HEK293 (cell line): ENCODE measurements around the gene EXOC3.

Experiments used
- CTCF ChIA-PET: fragments of 350-600 bp; formaldehyde crosslinking; extraction: SDS; loops from one replicate; lab custom pipeline; 2021; ENCODE audit warnings: antibody characterized with exemption; lab: Yijun Ruan, JAX
- POLR2A ChIA-PET: fragments of 300-600 bp; formaldehyde crosslinking; extraction: SDS; loops from one replicate; lab custom pipeline; 2020; ENCODE audit warnings: antibody characterized with exemption, inconsistent platforms; lab: Yijun Ruan, JAX
- H3K27ac ChIP-seq: fragments of 200-500 bp; sonication (Bioruptor generic); 2 replicates; pipeline ENCODE4 v1.5.1; 2014; ENCODE audit warnings: low read depth, low read length, control low read depth, inconsistent platforms; ENCODE audit errors: extremely low read depth
- H3K36me3 ChIP-seq, 2 experiments: fragments of 200-500 bp in 1 of 2; sonication (Bioruptor generic) in 1 of 2; 1 replicate in 1 of 2; 2 replicates in 1 of 2; pipeline ENCODE4 v1.5.1; 2014 to 2017; ENCODE audit warnings: inconsistent platforms in 2 of 2, low read length in 2 of 2; ENCODE audit not compliant: control insufficient read depth in 2 of 2, insufficient read depth in 1 of 2
- H3K4me1 ChIP-seq: fragments of 200-500 bp; sonication (Bioruptor generic); 2 replicates; pipeline ENCODE4 v1.5.1; 2014; ENCODE audit warnings: mild to moderate bottlenecking, low read length, inconsistent platforms; ENCODE audit not compliant: control insufficient read depth, insufficient read depth
- H3K4me3 ChIP-seq: 2 replicates; pipeline ENCODE4 v1.5.1; 2011; ENCODE audit warnings: low read depth, mild to moderate bottlenecking, control low read depth, low read length, moderate library complexity
- H3K9me3 ChIP-seq: fragments of 200-500 bp; sonication (Bioruptor generic); 2 replicates; pipeline ENCODE4 v1.5.1; 2014; ENCODE audit warnings: low read depth, low read length, inconsistent platforms; ENCODE audit not compliant: control insufficient read depth, insufficient read depth
- GFI1B ChIP-seq: fragments of 450-650 bp; formaldehyde crosslinking; IDR thresholded peaks from 2 replicates; pipeline ENCODE4 v1.5.1; 2016; ENCODE audit warnings: missing biosample characterization, missing genetic modification characterization
- IKZF3 ChIP-seq: fragments of 450-650 bp; IDR thresholded peaks from 2 replicates; pipeline ENCODE4 v1.5.0; 2018; ENCODE audit warnings: missing biosample characterization, mild to moderate bottlenecking, missing genetic modification characterization, moderate library complexity
- KLF7 ChIP-seq: fragments of 450-650 bp; formaldehyde crosslinking; IDR thresholded peaks from 2 replicates; pipeline ENCODE4 v1.5.1; 2016; ENCODE audit warnings: missing biosample characterization, missing genetic modification characterization, borderline replicate concordance
- TCF7L2 ChIP-seq: IDR thresholded peaks from 2 replicates; pipeline ENCODE4 v1.6.1; 2011; ENCODE audit warnings: low read depth, mild to moderate bottlenecking, inconsistent platforms, low read length, moderate library complexity, borderline replicate concordance
- ZBTB21 ChIP-seq: fragments of 450-650 bp; formaldehyde crosslinking; IDR thresholded peaks from 2 replicates; pipeline ENCODE4 v1.5.1; 2017; ENCODE audit warnings: missing biosample characterization, missing genetic modification characterization
- ZBTB48 ChIP-seq: fragments of 450-650 bp; formaldehyde crosslinking; IDR thresholded peaks from 2 replicates; pipeline ENCODE4 v1.5.1; 2016; ENCODE audit warnings: missing biosample characterization, missing genetic modification characterization
- ZFP3 ChIP-seq: fragments of 450-650 bp; formaldehyde crosslinking; IDR thresholded peaks from 2 replicates; pipeline ENCODE4 v1.5.1; 2016; ENCODE audit warnings: low read depth, missing biosample characterization, missing genetic modification characterization
- ZNF114 ChIP-seq: fragments of 450-650 bp; formaldehyde crosslinking; IDR thresholded peaks from 2 replicates; pipeline ENCODE4 v1.5.0; 2017; ENCODE audit warnings: missing biosample characterization, missing genetic modification characterization
- ZNF16 ChIP-seq: fragments of 450-650 bp; formaldehyde crosslinking; IDR thresholded peaks from 2 replicates; pipeline ENCODE4 v1.5.1; 2016; ENCODE audit warnings: low read depth, missing biosample characterization, missing genetic modification characterization
- ZNF248 ChIP-seq: fragments of 450-650 bp; formaldehyde crosslinking; IDR thresholded peaks from 2 replicates; pipeline ENCODE4 v1.5.1; 2017; ENCODE audit warnings: missing biosample characterization, missing genetic modification characterization
- ZNF549 ChIP-seq: fragments of 450-650 bp; IDR thresholded peaks from 2 replicates; pipeline ENCODE4 v1.5.1; 2018; ENCODE audit warnings: missing biosample characterization, missing genetic modification characterization, mild to moderate bottlenecking, inconsistent platforms, moderate library complexity
- ZNF623 ChIP-seq: fragments of 450-650 bp; formaldehyde crosslinking; IDR thresholded peaks from 2 replicates; pipeline ENCODE4 v1.5.1; 2016; ENCODE audit warnings: missing biosample characterization, missing genetic modification characterization
- ZNF792 ChIP-seq: fragments of 450-650 bp; formaldehyde crosslinking; IDR thresholded peaks from 2 replicates; pipeline ENCODE4 v1.5.1; 2016; ENCODE audit warnings: missing biosample characterization, missing genetic modification characterization
- TF ChIP-seq, protein P1 (sequence below): fragments of 450-650 bp; formaldehyde crosslinking; IDR thresholded peaks from 2 replicates; pipeline ENCODE4 v1.5.1; 2016; ENCODE audit warnings: missing biosample characterization, missing genetic modification characterization
- TF ChIP-seq, protein P2 (sequence below): fragments of 450-650 bp; formaldehyde crosslinking; IDR thresholded peaks from 2 replicates; pipeline ENCODE4 v1.5.1; 2016; ENCODE audit warnings: missing biosample characterization, missing genetic modification characterization
- TF ChIP-seq, protein P3 (sequence below): fragments of 450-650 bp; formaldehyde crosslinking; IDR thresholded peaks from 2 replicates; pipeline ENCODE4 v1.5.1; 2016; ENCODE audit warnings: missing biosample characterization, missing genetic modification characterization
- TF ChIP-seq, protein P4 (sequence below): fragments of 450-650 bp; formaldehyde crosslinking; IDR thresholded peaks from 2 replicates; pipeline ENCODE4 v1.5.1; 2017; ENCODE audit warnings: missing biosample characterization, missing genetic modification characterization
- TF ChIP-seq, protein P5 (sequence below): fragments of 450-650 bp; formaldehyde crosslinking; IDR thresholded peaks from 2 replicates; pipeline ENCODE4 v1.5.1; 2016; ENCODE audit warnings: missing biosample characterization, missing genetic modification characterization

Gene EXOC3

DNA sequence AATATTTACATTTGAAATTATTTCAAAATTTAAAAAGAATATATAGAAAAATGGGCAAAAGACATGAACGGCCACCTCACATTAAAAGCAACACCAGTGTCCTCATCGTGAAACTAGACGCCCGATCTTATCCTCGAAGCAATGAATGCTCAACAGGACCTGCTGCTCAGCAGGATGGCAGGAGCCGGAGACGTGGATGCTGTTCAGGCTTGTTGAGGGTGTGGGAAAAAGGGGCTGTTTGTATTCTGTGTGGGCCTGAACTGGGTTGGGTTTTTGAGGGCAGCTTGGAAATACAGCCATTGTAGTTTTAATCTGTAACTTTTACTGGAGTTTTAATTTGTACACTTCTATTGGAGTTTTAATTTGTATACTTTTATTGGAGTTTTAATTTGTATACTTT, 20.3 kb downstream of the EXOC3 start:
- Histone ChIP-seq H3K9me3 (no peaks in the 10 kb centered on the region), H3K4me1 (no peaks in the 10 kb centered on the region), H3K27ac (no peak overlapping the region), H3K4me3 (no peak overlapping the region), H3K36me3 (peaks cover 45 to 78% of the 10 kb centered on the region in 2 experiments)
- TF ChIP-seq, protein P1, sequence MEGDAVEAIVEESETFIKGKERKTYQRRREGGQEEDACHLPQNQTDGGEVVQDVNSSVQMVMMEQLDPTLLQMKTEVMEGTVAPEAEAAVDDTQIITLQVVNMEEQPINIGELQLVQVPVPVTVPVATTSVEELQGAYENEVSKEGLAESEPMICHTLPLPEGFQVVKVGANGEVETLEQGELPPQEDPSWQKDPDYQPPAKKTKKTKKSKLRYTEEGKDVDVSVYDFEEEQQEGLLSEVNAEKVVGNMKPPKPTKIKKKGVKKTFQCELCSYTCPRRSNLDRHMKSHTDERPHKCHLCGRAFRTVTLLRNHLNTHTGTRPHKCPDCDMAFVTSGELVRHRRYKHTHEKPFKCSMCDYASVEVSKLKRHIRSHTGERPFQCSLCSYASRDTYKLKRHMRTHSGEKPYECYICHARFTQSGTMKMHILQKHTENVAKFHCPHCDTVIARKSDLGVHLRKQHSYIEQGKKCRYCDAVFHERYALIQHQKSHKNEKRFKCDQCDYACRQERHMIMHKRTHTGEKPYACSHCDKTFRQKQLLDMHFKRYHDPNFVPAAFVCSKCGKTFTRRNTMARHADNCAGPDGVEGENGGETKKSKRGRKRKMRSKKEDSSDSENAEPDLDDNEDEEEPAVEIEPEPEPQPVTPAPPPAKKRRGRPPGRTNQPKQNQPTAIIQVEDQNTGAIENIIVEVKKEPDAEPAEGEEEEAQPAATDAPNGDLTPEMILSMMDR (tag by site-specific recombination) = no peak
- TF ChIP-seq ZFP3 = no peak
- TF ChIP-seq, protein P2, sequence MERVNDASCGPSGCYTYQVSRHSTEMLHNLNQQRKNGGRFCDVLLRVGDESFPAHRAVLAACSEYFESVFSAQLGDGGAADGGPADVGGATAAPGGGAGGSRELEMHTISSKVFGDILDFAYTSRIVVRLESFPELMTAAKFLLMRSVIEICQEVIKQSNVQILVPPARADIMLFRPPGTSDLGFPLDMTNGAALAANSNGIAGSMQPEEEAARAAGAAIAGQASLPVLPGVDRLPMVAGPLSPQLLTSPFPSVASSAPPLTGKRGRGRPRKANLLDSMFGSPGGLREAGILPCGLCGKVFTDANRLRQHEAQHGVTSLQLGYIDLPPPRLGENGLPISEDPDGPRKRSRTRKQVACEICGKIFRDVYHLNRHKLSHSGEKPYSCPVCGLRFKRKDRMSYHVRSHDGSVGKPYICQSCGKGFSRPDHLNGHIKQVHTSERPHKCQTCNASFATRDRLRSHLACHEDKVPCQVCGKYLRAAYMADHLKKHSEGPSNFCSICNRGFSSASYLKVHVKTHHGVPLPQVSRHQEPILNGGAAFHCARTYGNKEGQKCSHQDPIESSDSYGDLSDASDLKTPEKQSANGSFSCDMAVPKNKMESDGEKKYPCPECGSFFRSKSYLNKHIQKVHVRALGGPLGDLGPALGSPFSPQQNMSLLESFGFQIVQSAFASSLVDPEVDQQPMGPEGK (tag by site-specific recombination) = no peak
- no peak for TF ChIP-seq ZNF248 (tag by site-specific recombination)
- TF ChIP-seq, protein P3, sequence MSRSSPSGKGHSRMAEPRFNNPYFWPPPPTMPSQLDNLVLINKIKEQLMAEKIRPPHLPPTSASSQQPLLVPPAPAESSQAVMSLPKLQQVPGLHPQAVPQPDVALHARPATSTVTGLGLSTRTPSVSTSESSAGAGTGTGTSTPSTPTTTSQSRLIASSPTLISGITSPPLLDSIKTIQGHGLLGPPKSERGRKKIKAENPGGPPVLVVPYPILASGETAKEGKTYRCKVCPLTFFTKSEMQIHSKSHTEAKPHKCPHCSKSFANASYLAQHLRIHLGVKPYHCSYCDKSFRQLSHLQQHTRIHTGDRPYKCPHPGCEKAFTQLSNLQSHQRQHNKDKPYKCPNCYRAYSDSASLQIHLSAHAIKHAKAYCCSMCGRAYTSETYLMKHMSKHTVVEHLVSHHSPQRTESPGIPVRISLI (tag by site-specific recombination) = no peak
- TF ChIP-seq ZBTB21 (tag by site-specific recombination) = no peak
- TF ChIP-seq ZNF623 (tag by site-specific recombination) = no peak
- no peak for TF ChIP-seq ZNF549 (tag by site-specific recombination)
- no peak for TF ChIP-seq IKZF3 (tag by site-specific recombination)
- TF ChIP-seq ZNF16 (tag by site-specific recombination) = no peak
- no peak for TF ChIP-seq ZBTB48 (tag by site-specific recombination)
- TF ChIP-seq ZNF114 (tag by site-specific recombination) = no peak
- TF ChIP-seq, protein P4, sequence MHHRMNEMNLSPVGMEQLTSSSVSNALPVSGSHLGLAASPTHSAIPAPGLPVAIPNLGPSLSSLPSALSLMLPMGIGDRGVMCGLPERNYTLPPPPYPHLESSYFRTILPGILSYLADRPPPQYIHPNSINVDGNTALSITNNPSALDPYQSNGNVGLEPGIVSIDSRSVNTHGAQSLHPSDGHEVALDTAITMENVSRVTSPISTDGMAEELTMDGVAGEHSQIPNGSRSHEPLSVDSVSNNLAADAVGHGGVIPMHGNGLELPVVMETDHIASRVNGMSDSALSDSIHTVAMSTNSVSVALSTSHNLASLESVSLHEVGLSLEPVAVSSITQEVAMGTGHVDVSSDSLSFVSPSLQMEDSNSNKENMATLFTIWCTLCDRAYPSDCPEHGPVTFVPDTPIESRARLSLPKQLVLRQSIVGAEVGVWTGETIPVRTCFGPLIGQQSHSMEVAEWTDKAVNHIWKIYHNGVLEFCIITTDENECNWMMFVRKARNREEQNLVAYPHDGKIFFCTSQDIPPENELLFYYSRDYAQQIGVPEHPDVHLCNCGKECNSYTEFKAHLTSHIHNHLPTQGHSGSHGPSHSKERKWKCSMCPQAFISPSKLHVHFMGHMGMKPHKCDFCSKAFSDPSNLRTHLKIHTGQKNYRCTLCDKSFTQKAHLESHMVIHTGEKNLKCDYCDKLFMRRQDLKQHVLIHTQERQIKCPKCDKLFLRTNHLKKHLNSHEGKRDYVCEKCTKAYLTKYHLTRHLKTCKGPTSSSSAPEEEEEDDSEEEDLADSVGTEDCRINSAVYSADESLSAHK = no peak
- no peak for TF ChIP-seq GFI1B (tag by site-specific recombination)
- TF ChIP-seq, protein P5, sequence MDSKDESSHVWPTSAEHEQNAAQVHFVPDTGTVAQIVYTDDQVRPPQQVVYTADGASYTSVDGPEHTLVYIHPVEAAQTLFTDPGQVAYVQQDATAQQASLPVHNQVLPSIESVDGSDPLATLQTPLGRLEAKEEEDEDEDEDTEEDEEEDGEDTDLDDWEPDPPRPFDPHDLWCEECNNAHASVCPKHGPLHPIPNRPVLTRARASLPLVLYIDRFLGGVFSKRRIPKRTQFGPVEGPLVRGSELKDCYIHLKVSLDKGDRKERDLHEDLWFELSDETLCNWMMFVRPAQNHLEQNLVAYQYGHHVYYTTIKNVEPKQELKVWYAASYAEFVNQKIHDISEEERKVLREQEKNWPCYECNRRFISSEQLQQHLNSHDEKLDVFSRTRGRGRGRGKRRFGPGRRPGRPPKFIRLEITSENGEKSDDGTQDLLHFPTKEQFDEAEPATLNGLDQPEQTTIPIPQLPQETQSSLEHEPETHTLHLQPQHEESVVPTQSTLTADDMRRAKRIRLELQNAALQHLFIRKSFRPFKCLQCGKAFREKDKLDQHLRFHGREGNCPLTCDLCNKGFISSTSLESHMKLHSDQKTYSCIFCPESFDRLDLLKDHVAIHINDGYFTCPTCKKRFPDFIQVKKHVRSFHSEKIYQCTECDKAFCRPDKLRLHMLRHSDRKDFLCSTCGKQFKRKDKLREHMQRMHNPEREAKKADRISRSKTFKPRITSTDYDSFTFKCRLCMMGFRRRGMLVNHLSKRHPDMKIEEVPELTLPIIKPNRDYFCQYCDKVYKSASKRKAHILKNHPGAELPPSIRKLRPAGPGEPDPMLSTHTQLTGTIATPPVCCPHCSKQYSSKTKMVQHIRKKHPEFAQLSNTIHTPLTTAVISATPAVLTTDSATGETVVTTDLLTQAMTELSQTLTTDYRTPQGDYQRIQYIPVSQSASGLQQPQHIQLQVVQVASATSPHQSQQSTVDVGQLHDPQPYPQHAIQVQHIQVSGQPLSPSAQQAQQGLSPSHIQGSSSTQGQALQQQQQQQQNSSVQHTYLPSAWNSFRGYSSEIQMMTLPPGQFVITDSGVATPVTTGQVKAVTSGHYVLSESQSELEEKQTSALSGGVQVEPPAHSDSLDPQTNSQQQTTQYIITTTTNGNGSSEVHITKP = no peak
- TF ChIP-seq KLF7 (tag by site-specific recombination) = no peak
- no peak for TF ChIP-seq ZNF792 (tag by site-specific recombination)
- TF ChIP-seq TCF7L2 = no peak
- CTCF ChIA-PET = no interaction called here
- POLR2A ChIA-PET = no interaction called here
